NCI-H128 (cell line): Measurements from ENCODE around the gene OSBPL9.

Source experiments
- DNase-seq: peaks from one replicate; lab custom pipeline; 2025; ENCODE audit not compliant: unreplicated experiment; lab: John Stamatoyannopoulos, UW

The OSBPL9 gene

DNA sequence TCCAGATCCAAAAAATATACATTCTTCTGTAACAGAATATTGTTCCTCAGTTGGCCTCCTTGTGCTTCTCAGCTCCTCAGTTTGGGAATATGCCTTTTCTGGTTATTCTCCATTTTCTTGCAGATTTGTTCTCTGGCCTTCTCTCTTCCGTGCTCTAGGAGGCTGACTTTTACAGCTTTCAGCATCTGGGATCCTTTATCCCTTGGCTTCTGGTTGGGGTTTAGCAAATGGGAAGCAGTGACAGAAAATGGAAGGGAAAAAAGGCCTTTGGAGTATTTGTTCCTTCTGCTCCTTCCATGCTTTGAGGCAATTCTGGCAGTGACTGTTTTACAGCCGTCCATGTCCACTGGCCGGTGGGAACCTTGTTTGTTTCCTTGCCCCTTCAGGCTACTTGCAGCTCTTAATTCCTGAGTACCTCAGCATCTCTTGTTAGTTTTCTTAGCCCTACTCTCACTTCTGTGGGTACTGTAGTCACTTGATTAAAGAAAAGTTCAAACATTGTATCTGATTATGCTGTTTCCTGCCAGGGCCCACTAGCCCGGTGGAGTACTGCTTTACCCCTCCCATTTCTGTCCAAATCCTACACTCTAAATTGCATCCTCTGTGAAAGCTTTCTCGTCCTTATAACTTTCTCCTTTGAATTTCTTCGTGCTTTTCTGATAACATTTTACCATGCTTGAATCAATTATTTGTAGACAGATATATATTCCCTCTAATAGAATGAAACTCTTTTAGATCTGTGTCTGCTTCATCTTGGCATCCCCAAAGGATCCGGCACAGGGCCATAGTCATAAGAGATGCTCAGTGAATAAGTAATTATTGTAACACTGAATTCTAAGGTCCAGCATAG, 118.2 kb downstream of the OSBPL9 start:
- DNase-seq = no peak

DNA sequence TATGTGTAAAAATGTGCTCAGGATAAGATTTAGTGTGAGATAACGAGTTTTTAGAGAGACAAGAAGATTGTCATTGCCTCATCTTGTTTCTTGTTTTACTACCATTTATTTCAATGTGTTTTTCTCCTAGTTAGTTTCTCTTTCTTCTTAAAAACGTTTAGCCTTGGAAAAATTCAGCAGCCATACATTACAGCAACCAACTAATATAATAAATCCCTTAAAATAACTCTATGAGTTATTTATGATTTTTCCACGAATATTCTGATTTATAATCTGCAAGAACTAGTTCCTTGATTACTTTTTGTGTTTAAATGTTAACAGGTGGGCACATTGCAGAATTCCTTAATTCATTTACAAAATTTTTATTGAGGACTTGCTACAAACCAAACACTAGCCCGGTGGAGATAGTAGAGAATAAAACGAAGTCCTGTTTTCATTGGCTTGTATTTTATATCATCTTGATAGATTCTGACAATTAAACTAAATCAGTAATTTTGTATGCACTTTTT, 118.9 kb downstream of the OSBPL9 start:
- no peak for DNase-seq

DNA sequence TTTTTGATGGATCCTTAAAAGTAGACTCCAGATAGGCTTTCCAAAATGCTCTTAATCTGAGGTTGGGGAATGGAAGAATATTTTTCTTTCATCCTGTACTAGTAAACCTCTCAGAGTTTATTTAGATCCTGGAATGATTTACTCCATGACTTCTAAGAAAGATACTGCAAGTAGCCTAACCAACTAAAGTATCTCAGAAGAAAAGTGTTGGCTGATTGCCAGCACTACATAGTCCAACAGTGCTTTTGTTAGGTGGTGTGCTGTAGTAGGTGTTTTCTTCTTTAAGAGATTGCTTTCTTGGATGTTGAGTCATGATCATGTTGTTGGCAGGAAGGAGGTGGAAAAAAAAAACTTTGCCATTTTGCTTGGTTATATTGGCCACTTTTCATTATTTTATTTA, 119.8 kb downstream of the OSBPL9 start:
- DNase-seq = no peak

DNA sequence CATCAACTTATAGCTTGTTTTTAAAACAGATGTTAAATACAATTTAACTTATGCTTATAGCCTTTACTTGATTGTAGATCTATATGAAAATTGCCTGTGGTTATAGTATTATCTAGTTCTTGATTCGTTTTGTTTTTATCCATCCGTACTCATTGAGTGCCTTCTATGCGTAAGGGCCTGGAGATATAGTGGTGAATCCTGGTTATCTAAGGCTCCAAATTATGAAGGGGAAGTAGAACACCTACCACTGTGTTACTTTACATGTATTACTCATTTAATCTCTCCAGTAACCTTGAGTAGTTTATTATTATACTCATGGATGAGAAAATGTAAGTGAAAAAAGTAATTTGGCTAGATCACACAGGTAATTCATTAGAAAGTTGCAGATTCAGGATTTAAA, 121.8 kb downstream of the OSBPL9 start:
- DNase-seq = no peak

DNA sequence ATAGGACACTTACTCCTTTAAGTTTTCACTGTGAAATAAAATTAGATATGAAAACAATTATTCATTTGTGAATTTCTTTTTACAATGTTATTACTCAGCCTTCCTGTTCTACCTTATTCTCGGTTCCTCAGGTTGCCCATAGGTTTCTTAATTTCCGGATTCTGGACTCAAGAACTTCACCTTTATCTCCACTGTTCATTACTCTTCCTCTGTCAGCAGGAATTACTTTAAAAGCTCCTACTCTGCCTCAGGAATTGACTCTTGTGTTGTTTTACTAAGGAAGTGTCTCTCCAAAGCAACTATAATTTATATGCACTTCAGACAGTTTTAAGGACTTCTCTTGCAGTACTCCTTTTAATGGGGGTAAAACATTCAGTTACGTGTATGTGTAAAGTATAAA, 123.8 kb downstream of the OSBPL9 start:
- DNase-seq = no peak

DNA sequence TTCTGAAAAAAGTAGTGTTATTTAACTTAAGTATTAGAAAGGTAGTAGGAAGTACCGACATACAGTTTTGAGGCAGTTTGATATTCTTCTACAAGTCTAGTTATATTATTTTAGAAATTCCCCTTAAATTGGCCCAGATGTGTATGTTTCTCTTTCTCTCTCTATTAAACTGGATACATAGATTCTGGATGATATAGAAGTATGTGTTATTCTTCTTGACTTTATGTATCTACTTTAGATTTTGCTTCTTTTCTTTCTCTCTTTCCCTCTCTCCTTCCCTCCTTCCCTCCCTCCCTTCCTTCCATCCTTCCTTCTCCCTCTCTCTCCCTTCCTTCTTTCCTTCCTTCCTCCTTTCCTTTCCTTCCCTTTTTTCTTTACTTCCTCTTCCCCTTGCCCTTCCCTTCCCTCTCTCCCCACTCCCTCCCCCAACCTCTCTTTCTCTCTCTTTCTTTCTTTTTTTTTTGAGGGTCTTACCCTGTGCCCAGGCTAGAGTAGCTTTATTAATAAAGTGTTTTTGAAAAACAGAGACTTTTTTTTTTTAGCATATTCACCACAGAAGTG, 124.3 kb downstream of the OSBPL9 start:
- DNase-seq = no peak

DNA sequence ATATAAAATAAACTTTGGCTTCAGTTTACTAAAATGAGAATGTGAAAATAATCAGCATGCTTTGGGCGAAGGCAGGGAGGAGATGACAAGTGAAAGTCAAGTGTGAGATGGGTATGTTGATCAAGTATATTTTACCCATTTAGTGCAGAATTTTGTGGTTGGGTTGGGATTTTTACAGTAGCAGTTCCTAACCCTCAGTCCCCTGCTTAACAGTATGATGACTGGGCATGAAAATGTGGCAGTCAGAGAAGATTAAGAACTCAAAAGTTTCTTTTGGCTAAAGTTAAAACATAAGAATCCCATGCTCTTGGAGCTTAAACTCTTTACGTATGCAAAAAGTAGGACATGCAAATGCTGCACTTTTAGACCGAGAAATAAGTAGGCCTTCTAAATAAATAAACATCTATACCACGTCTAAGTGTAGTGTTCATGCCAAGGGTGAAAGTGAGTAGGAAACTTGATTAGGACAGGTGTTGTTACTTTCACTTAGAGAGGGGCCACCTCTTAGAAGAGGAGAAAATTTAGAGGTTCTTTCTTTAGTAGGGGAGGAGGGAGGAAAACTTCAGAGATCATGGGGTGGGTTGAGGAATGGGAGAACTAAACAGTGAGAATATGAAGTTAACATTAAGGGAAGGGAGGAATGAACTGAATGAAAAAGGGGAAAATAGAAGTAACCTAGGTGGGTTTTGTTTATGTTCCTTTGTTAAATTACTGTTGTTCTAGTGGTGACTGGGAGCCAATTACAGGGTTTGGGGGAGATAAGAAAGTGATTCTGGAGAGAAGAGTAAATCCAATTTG, 127.8 kb downstream of the OSBPL9 start:
- DNase-seq = no peak

DNA sequence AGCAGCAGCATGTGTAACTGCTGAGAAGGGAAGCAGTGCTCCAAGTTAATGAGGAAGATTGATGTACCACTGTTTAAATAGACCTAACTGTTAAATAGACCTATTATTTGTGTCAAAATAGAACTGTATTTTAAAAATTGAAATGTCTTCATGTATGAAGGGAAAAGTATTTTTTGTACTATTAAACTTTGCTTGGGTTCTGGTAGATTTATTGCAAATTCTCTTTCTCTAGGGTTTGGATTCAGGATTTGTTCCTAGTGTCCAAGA, 128.3 kb downstream of the OSBPL9 start:
- no peak for DNase-seq

DNA sequence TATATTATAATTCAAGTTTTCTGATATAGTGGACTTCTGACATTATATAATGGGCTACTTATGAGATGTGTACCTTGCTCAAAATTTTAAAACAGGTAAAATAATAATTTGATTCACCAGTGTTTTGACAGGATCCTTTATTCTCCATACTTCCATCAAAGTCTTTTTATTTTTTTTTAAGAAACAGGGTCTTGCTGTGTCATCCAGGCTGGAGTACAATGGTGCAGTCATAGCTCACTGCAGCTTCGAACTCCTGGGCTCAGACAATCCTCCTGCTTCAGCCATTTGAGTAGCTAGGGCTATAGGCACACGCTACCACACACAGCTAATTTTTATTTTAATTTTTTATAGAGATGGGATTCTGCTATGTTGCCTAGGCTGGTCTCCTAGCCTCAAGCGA, 132.3 kb downstream of the OSBPL9 start:
- DNase-seq = no peak

DNA sequence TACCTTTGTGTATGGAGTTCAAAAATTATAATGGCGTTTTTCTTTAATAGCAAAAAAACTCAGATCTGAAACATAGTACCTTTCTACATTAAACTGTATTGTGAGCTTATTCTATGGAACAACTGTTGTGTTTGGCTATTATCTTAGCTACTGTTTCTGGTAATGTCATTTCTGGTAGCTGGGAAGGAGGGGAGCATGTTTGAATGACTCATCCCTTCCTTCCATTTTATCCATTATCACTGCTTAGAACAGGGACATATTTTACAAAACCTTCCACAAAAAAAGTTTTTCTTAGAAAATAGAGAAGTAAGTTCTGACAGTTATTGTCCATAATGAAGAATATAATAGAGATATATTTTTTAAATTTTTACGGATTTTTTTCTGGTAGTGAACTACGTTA, 133.3 kb downstream of the OSBPL9 start:
- no peak for DNase-seq

DNA sequence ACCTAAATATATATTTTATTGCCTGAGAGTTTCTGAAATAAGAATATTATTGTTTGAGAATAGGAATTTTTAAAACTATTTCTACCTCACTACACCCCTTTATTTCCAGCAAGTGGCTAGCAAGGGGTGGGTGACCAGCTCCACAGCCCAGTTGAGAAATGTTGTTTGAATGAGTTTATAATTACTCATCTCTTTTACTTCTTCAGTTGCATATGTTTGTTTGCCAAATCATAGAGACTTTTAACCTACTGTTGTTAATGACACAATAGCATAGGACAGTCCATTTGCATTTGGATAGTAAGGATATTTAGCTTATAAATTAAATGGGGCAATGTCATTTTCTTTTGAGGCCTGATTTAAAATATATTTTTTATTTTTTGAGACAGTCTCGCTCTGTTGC, 133.8 kb downstream of the OSBPL9 start:
- DNase-seq = no peak

DNA sequence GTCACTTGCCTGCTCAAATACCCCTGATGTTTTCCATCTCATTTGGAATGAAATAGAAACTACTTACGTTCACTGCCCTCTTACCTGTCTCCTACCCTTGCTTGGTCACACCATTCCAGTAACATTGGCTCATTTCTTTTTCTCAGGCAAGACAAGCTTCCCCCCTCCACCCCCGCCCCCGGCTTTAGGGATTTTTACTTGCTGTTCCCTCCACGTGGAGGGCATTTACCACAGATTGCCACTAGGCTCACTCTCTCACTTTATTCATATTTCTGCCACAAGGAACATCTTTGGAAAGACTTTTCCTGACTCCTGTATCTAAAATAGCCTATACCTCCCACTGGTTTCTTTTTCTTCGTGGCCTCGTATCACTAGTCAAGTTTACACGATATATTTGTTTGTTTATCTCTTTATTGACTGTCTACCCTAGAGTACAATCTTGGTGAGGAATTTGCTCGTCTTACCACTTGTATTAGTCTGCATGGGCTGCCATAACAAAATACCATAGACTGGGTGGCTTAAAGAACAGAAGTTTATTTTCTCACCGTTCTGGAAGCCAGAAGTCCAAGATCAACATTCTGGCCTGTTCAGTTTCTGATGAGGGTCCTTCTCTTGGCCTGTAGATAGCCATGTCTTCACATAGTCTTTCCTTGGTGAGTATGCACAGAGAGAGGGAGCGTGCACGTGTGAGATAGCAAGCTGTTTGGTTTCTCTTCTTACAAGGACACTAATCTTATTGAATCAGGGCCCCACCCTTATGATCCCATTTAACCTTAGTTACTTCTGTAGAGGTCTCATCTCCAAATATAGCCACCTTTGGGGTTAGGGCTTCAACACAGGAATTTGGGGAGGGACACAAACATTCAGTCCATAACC, 135.4 kb downstream of the OSBPL9 start:
- DNase-seq = no peak

DNA sequence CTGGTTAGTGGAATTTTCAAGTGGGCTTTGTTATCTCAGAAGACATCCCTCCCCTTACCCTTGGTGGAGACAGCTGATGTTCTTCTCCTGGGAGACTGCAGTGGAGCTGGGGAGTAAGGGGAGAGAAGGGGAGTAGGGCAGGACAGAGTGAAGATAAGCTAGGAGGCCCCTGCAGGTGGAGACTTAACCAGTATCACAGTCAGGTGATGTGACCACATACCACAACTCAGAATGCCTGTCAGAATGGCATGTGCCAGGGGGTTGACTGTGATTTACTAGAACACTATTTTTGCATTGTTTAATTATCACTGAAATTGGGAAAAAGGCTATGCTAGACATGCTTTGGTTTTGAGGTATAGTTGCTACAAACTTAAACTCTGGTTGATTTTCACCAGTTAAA, 137.1 kb downstream of the OSBPL9 start:
- DNase-seq = no peak

DNA sequence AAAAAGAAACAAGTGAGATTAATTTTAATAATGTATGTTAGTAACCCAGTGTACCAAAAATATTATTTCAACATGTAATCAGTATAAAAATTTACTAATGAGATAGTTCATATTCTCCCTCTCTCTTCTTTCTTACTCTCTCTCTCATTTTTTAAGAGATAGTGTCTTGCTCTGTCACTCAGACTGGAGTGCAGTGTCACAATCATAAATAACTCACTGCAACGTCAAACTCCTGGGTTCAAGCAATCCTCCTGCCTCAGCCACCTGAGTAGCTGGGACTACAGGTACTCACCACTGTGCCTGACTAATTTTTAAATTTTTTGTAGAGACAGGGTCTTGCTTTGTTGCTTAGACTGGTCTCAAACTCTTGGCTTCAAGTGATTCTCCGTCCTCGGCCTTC, 137.8 kb downstream of the OSBPL9 start:
- no peak for DNase-seq

DNA sequence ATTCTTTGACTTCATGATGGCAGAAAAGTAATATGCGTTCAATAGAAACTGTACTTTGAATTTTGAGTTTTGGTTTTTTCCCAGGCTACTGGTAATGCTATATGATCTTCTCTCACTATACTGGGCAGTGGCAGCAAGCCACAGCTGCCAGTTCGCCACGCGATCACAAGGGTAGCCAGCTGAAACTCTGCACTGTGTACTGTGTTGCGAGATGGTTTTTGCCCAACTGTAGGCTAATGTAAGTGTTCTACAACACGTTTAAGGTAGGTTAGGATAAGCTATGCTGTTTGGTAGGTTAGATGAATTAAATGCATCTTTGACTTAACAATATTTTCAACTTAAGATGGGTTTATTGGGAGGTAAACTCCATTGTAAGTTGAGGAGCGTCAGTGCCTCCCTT, 138.5 kb downstream of the OSBPL9 start:
- no peak for DNase-seq

DNA sequence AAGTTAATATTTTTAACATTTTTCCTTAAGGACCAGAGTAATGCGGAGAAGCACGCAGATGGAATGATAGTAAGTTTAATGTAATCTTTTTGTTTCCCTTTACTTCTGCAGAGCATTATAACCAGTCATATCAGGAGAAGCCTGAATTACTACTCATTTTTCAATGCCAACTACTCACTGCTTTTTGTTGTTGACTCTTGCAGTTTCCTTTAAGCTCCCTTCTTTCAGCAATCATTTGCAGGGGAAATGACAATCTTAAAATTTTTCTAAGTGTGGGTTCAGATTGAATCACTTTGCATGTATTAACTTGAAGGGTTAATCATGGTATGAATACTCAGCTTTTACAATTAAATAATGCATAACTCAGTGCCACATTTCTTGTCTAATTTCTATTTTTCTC, 139.4 kb downstream of the OSBPL9 start:
- DNase-seq = no peak

DNA sequence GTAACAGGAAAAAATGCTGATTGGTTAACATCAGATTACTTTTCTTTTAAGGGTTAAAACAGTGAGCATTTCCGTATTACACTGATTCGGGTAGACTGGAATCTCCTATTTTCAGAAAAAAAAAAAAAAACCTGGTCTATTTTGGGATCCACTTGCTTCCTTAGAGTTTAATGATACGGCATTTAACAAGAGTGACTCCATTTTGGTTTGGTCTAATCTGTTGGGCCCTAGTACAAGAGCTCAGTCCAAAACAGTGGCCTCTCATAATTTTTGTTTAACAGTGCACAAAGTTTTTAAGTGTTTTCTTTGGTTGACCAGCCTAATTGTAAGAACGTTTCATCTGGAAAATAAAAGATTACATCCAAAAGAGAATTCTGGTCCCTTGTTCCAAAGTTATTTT, 141.4 kb downstream of the OSBPL9 start:
- DNase-seq = no peak

DNA sequence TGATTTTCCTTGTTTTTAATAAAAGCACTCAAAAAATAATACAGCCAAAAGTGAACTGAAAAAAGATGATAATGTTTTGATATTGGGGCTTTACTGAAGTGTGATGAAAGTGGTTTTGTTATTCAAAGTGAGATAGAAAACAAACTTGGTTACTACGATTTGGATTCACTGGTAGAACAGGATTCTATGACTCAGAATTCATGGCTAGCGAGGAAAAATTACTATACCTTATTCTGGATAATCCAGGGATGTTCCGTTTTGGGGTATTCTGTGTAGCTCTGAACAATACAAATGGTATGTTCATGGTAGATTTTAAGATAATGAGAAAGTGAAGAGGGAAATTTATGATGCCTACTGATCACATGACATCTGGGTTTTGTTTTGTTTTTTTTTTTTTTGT, 144.0 kb downstream of the OSBPL9 start:
- no peak for DNase-seq

DNA sequence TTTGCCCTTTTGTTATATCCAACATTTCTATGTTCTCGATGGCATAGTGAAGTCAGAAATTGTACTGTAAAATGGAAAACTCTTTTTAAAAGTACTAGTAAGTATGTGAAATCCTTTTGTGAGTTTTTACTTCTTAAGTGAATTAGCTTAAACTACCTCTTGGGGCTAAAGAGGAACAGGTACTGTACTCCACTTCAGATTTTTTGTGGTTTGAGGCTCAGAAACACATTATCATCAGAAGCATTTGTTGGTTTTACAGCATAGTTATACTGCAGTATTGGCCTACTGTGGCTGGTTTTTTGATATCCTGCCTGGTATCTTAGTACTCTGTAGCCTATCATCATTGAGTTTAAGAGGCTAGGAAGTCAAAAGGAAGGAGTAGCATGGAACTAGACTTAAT, 144.5 kb downstream of the OSBPL9 start:
- no peak for DNase-seq

DNA sequence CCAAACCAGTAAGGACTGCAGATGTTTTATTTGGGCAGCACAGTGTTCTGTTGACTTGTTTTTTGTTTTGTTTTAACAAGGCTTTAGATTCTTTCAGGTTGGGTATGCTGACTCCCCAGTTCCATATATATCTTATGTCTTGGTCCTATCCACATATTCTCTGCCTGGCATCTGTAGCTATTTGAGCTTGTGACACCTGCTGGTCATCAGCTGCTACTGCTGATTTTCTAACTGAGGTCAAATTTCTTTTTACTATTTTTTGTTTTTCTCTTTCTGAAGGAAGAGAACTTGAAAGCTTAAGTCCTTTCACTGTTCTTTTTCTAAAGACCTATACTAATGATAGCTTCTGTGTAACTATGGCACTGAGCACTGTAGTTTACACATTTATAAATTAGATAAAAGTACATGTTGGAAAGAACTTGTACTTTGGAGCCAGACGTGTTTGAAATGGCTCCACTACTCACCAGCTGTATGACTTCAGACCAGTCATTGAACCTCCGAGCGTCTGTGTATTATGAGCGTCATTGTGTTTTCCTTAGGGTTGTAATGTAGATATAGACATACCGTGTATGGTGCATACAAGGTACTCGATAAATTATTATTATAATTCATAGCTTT, 152.2 kb downstream of the OSBPL9 start:
- DNase-seq = no peak

DNA sequence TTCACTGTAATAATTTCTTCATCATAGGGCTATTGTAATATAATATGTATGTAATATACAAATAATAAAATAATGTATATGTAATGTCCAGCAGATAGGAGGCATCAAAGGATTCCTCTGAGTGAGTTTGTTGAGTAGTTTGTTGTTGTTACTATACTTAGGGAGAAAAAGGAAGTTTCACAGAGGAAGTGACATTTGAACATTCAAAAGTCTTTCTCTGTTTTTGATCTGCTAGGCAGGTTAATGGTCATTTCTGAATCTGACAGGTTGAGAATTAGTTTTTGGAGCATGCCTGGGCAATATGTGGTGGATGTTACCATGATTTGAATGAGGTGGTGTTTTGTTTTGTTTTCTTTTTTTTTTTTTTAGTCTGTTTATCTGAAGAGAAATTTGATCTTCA, 159.5 kb downstream of the OSBPL9 start:
- DNase-seq = no peak
